ENCODE measurements around the gene SCOC.
"Not testable (repeated sequence)": the region's sequence is repeated elsewhere in the genome, so short reads cannot be mapped to it uniquely, and the experiment has no call there.

Gene SCOC

GRCh38 chr4:140361099-140361498 is 12.3 kb upstream of the SCOC start:
- DNase-seq (ENCODE audit: low spot score) = no peak

GRCh38 chr4:140363051-140363450 is 10.4 kb upstream of the SCOC start:
- no peak for DNase-seq (ENCODE audit: low spot score)

- no peak for DNase-seq (ENCODE audit: low spot score)
Measured at GRCh38 chr4:140363558-140363957, 9.9 kb upstream of the SCOC start.

- DNase-seq (ENCODE audit: low spot score) = peak; percentile 25
Measured at GRCh38 chr4:140367738-140368137, 5.7 kb upstream of the SCOC start.

- no peak for DNase-seq (ENCODE audit: low spot score)
Measured at GRCh38 chr4:140368686-140369085, 4.8 kb upstream of the SCOC start.

GRCh38 chr4:140372751-140373327 is 607 bp upstream of the SCOC start:
- peak; percentile 29 for DNase-seq (ENCODE audit: low spot score)

- no peak for DNase-seq (ENCODE audit: low spot score)
Measured at GRCh38 chr4:140374130-140374477, 658 bp downstream of the SCOC start.

GRCh38 chr4:140382732-140383131 is 9.3 kb downstream of the SCOC start:
- no peak for DNase-seq (ENCODE audit: low spot score)

- DNase-seq (ENCODE audit: low spot score) = no peak
Measured at GRCh38 chr4:140388015-140388414, 14.6 kb downstream of the SCOC start.

GRCh38 chr4:140395668-140396067 is 22.2 kb downstream of the SCOC start:
- DNase-seq (ENCODE audit: low spot score) = no peak

GRCh38 chr4:140400111-140400510 is 26.7 kb downstream of the SCOC start:
- DNase-seq (ENCODE audit: low spot score) = no peak

- DNase-seq (ENCODE audit: low spot score) = no peak
Measured at GRCh38 chr4:140406292-140406691, 32.8 kb downstream of the SCOC start.

GRCh38 chr4:140408974-140409373 is 35.5 kb downstream of the SCOC start:
- no peak for DNase-seq (ENCODE audit: low spot score)

- not testable (repeated sequence) for DNase-seq (ENCODE audit: low spot score)
Measured at GRCh38 chr4:140413130-140413969, 39.9 kb downstream of the SCOC start.

- no peak for DNase-seq (ENCODE audit: low spot score)
Measured at GRCh38 chr4:140423106-140423505, 49.7 kb downstream of the SCOC start.

- DNase-seq (ENCODE audit: low spot score) = no peak
Measured at GRCh38 chr4:140426610-140427105, 53.2 kb downstream of the SCOC start.

- DNase-seq (ENCODE audit: low spot score) = peak; percentile 85
Measured at GRCh38 chr4:140427106-140427918, 53.9 kb downstream of the SCOC start, which contains the start of gene CLGN. Gene CLGN (minus strand): TSS chr4:140427648. CDS start chr4:140413078, 14,570 bp downstream.

GRCh38 chr4:140427919-140428471 is 54.5 kb downstream of the SCOC start:
- no peak for DNase-seq (ENCODE audit: low spot score)

Measured in AG20443 (cell line).